Measurements from ENCODE around the gene RPL37. TPM values are rescaled to one million over a fixed set of nuclear protein-coding genes. Genes with fewer than 3 reads are reported as not detected.
"Not testable (repeated sequence)": the region's sequence is repeated elsewhere in the genome, so short reads cannot be mapped to it uniquely, and the experiment has no call there.

RPL37 gene
- total RNA-seq, 1 experiment from 2014 or later: 5,256 TPM

GRCh38 chr5:40842351-40842750 lies 7.3 kb upstream of the RPL37 start:
- DNase-seq (ENCODE audit: low read depth, low spot score): no peak
- in situ Hi-C loops (cut with HindIII; ENCODE audit: low pct_unique_long_range_greater_than_20kb, low sequenced_read_pairs): no loop called here

- DNase-seq (ENCODE audit: low read depth, low spot score): peak; percentile 55
- in situ Hi-C loops (cut with HindIII; ENCODE audit: low pct_unique_long_range_greater_than_20kb, low sequenced_read_pairs): no loop called here
These were observed 6.2 kb upstream of the RPL37 start, which contains the start of gene CARD6 for GRCh38 chr5:40841068-40841805. Gene CARD6 (plus strand): TSS chr5:40841367. CDS start chr5:40841383, 16 bp downstream.

- in situ Hi-C loops (cut with HindIII; ENCODE audit: low pct_unique_long_range_greater_than_20kb, low sequenced_read_pairs): no loop called here
- no peak for DNase-seq (ENCODE audit: low read depth, low spot score)
These were observed 3.1 kb upstream of the RPL37 start for GRCh38 chr5:40838086-40838485.

GRCh38 chr5:40834391-40834848 lies 602 bp downstream of the RPL37 start:
- in situ Hi-C loops (cut with HindIII; ENCODE audit: low pct_unique_long_range_greater_than_20kb, low sequenced_read_pairs): no loop called here

GRCh38 chr5:40833712-40834229 lies 1.3 kb downstream of the RPL37 start:
- in situ Hi-C loops (cut with HindIII; ENCODE audit: low pct_unique_long_range_greater_than_20kb, low sequenced_read_pairs): no loop called here
- no peak for DNase-seq (ENCODE audit: low read depth, low spot score)

More at GRCh38 chr5:40834391-40834848, 602 bp downstream of the RPL37 start:
- DNase-seq (ENCODE audit: low read depth, low spot score): peak; percentile 39

- DNase-seq (ENCODE audit: low read depth, low spot score): no peak
- in situ Hi-C loops (cut with HindIII; ENCODE audit: low pct_unique_long_range_greater_than_20kb, low sequenced_read_pairs): no loop called here
These were observed 2.7 kb downstream of the RPL37 start for GRCh38 chr5:40832345-40832744.

GRCh38 chr5:40831346-40832210 lies 3.4 kb downstream of the RPL37 start:
- in situ Hi-C loops (cut with HindIII; ENCODE audit: low pct_unique_long_range_greater_than_20kb, low sequenced_read_pairs): no loop called here
- DNase-seq (ENCODE audit: low read depth, low spot score): no peak

GRCh38 chr5:40829748-40830533 lies 5.1 kb downstream of the RPL37 start:
- no peak for DNase-seq (ENCODE audit: low read depth, low spot score)
- in situ Hi-C loops (cut with HindIII; ENCODE audit: low pct_unique_long_range_greater_than_20kb, low sequenced_read_pairs): no loop called here

GRCh38 chr5:40828690-40829661 lies 6.0 kb downstream of the RPL37 start:
- no peak for DNase-seq (ENCODE audit: low read depth, low spot score)
- in situ Hi-C loops (cut with HindIII; ENCODE audit: low pct_unique_long_range_greater_than_20kb, low sequenced_read_pairs): no loop called here

- no peak for DNase-seq (ENCODE audit: low read depth, low spot score)
- in situ Hi-C loops (cut with HindIII; ENCODE audit: low pct_unique_long_range_greater_than_20kb, low sequenced_read_pairs): no loop called here
These were observed 6.9 kb downstream of the RPL37 start for GRCh38 chr5:40828021-40828631.

GRCh38 chr5:40827188-40827977 lies 7.6 kb downstream of the RPL37 start:
- DNase-seq (ENCODE audit: low read depth, low spot score): no peak
- in situ Hi-C loops (cut with HindIII; ENCODE audit: low pct_unique_long_range_greater_than_20kb, low sequenced_read_pairs): no loop called here

GRCh38 chr5:40826489-40827187 lies 8.4 kb downstream of the RPL37 start:
- in situ Hi-C loops (cut with HindIII; ENCODE audit: low pct_unique_long_range_greater_than_20kb, low sequenced_read_pairs): no loop called here
- DNase-seq (ENCODE audit: low read depth, low spot score): no peak

GRCh38 chr5:40825461-40826043 lies 9.5 kb downstream of the RPL37 start:
- DNase-seq (ENCODE audit: low read depth, low spot score); in situ Hi-C loops (cut with HindIII; ENCODE audit: low pct_unique_long_range_greater_than_20kb, low sequenced_read_pairs): not testable (repeated sequence)

- in situ Hi-C loops (cut with HindIII; ENCODE audit: low pct_unique_long_range_greater_than_20kb, low sequenced_read_pairs): no loop called here
These were observed 11.6 kb downstream of the RPL37 start for GRCh38 chr5:40823459-40823858.

More at GRCh38 chr5:40823459-40823858, 11.6 kb downstream of the RPL37 start:
- peak; percentile 42 for DNase-seq (ENCODE audit: low read depth, low spot score)

Measured in SK-MEL-5 (cell line).